WI38 (cell line): ENCODE results near the gene EIF3F.

Source experiments
- H3K4me3 ChIP-seq: 2 replicates; pipeline ENCODE4 v1.5.1; 2011; ENCODE audit warnings: low read depth, mild to moderate bottlenecking, control low read depth, low read length
- CTCF ChIP-seq: IDR thresholded peaks from 2 replicates; pipeline ENCODE4 v1.5.1; 2012; ENCODE audit warnings: low read depth, mild to moderate bottlenecking, control low read depth, low read length

EIF3F gene

DNA sequence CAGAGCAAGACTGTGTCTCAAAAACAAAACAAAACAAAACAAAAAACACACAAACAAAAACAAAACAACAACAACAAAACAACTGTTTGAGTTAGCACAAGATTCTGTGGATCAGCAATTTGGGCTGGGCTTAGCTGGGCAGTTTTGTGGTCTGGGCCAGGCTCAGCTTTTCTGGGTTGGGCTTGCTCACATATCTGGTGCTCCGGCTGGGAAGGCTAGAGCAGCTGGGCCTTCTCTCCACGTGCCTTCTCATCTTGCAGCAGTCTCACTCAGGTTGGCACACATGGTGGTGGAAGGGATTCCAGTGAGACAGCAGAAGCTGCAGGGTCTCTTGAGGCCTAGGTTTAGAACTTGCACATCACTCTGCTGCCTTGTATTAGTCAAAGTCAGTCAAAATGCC lies 35.7 kb downstream of the EIF3F start:
- no peak for TF ChIP-seq CTCF
- H3K4me3 ChIP-seq: no peak overlapping the region

- H3K4me3 ChIP-seq: no peak overlapping the region
- no peak for TF ChIP-seq CTCF
These were observed 36.9 kb downstream of the EIF3F start for GRCh38 chr11:8023831-8024555.

DNA sequence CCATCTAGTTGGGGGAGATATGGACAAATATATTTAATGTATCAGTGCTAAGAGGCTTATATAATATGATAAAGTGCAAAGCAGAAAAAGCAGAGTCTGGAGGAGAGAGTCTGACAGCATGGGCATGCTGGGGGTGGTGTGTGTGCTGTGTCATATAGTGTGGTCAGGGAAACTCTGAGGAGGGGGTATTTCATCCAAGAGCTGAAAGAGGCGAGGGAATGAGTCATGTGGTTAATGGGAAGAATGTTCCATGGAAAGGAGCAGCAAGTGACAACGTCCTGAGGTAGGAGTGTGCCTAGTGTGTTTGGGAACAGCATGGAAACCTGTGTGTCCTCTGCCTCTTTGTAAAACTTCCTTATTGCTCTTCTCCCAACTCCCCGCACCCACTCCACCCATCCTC lies 38.0 kb downstream of the EIF3F start:
- no peak for TF ChIP-seq CTCF
- H3K4me3 ChIP-seq: no peak overlapping the region

DNA sequence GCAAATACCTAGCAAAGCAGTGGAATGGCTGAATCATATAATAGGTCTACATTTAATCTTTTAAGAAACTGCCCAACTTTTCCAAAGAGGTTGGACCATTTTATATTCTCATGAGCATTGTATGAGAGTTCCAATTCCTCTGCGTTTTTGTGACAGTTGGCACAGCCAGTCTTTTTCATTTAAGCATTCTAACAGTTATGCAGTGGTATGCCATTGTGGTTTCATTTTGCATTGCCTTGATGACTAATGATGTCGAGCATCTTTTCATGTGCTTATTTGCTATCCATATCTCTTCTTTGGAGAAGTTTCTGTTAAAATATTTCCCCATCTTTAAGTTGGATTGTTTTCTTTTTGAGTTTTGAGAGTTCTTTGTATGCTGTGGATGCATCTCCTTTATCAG lies 38.7 kb downstream of the EIF3F start:
- H3K4me3 ChIP-seq: no peak overlapping the region
- TF ChIP-seq CTCF: no peak

DNA sequence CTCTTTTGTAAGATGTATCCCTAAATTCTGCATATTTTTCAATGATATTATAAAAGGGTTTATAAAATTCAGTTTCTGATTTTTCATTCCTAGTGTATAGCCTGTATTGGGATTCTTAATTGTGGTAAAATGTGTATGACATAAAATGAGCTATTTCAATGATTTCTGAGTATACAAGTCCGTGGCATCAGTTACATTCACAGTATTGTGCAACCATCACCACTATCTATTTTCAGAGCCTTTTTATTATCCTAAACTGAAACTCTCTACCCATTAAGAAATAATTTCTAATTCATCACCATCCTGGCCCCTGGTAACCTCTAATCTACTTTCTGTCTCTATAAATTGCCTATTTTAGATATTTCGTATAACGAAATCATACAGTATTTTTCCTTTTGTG lies 39.8 kb downstream of the EIF3F start:
- no peak for TF ChIP-seq CTCF
- H3K4me3 ChIP-seq: no peak overlapping the region

DNA sequence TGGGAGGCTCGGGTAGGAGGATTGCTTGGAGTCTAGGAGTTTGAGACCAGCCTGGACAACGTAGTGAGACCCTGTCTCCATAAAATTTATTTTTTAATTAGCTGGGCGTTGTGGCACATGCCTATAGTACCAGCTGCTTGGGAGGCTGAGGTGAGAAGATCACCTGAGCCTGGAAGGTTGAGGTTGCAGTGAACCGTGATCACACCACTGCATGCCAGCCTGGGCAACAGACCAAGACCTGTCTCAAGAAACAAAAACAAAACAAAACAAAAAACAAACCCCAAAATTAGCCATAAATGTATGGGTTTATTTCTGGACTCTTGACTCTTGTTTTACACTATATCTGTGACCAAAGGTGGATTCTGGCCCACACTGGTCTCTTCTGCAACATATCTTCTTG lies 41.6 kb downstream of the EIF3F start:
- no peak overlapping the region for H3K4me3 ChIP-seq
- TF ChIP-seq CTCF: no peak

DNA sequence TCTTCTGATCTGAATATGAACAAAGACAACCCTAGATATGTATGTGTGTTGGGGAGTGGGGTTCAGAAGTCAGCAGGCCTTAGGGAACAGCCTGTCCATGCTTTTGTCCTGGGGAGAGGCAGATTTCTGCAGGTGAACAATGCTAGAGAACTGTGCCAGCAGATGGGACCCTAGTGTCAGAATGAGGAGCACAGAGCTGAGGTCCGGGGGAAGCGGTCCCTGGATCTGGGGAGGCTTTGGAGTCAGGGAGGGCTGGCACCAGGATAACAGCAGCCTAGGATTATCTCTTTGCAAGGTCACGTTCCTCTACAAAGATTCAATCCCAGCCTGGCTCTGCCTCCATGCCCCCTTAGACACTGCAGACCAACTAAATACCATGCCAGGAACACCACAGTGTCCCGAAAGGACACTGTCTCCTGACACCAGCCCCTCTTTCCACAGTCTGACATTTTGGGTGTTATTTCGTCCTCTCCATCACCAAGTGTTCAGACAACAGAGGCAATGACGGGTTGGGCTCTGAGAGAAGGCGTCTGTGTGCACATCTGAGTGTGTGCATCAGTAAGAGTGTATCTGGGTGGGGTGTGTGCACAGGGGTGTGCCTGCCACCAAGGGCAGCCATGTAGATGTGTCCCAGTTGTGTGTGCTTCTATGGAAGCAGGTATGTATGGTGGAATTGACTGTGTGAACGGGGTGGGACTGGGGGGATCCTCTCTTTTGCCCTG lies 43.5 kb downstream of the EIF3F start:
- no peak overlapping the region for H3K4me3 ChIP-seq
- TF ChIP-seq CTCF: no peak
